IMR-90 (cell line): Measurements from ENCODE around the gene MYH7B. TPM values are rescaled to one million over a fixed set of nuclear protein-coding genes. Genes with fewer than 3 reads are reported as not detected.
A peak's percentile ranks its signal among the peaks of the same experiment; 100 is the strongest.

Source experiments
- ATAC-seq: fragments of 200-7000 bp; cut with Tn5 transposase; 2 replicates; pipeline ENCODE4 v1.9.1; 2020; ENCODE audit warnings: low read depth, mild to moderate bottlenecking, moderate library complexity
- BruUV-seq: library from RNA; stranded (reverse); fragments of 400-500 nt; replicated peaks from 2 replicates; lab custom pipeline; 2021; lab: Mats Ljungman, UMichigan
- CTCF ChIA-PET: fragments of 300-600 bp; formaldehyde crosslinking; extraction: SDS; loops from one replicate; lab custom pipeline; 2021; ENCODE audit warnings: antibody characterized with exemption; lab: Yijun Ruan, JAX
- POLR2A ChIA-PET: fragments of 300-600 bp; sonication (Branson Sonifier 250); formaldehyde crosslinking; loops from one replicate; lab custom pipeline; 2022; ENCODE audit warnings: antibody characterized with exemption; ENCODE audit not compliant: unreplicated experiment; lab: Charles Lee
- DNase-seq: peaks from one replicate; pipeline ENCODE4 v3.0.0; 2013
- H2AFZ ChIP-seq: replicated peaks from 2 replicates; pipeline ENCODE3; 2013; ENCODE audit warnings: low read length, mild to moderate bottlenecking; ENCODE audit not compliant: poor library complexity
- H2AK5ac ChIP-seq: 2 replicates; pipeline ENCODE4 v1.6.1; 2013; ENCODE audit warnings: low read depth, low read length, inconsistent platforms
- H2AK9ac ChIP-seq: replicated peaks from 2 replicates; pipeline ENCODE3; 2013; ENCODE audit warnings: mild to moderate bottlenecking, low read depth, low read length, moderate library complexity; ENCODE audit not compliant: poor library complexity
- H2BK120ac ChIP-seq: 2 replicates; pipeline ENCODE4 v1.6.1; 2013; ENCODE audit warnings: low read depth, low read length, inconsistent platforms
- H2BK15ac ChIP-seq: 3 replicates; pipeline ENCODE4 v1.6.1; 2013; ENCODE audit warnings: low read depth, low read length, inconsistent platforms
- H2BK20ac ChIP-seq: 2 replicates; pipeline ENCODE4 v1.6.1; 2013; ENCODE audit warnings: low read depth, mild to moderate bottlenecking, inconsistent platforms, low read length, moderate library complexity
- H2BK5ac ChIP-seq: 2 replicates; pipeline ENCODE4 v1.6.1; 2013; ENCODE audit warnings: mild to moderate bottlenecking, low read depth, low read length, inconsistent platforms; ENCODE audit not compliant: poor library complexity, severe bottlenecking
- H3K14ac ChIP-seq: replicated peaks from 2 replicates; pipeline ENCODE4 v1.6.1; 2013; ENCODE audit warnings: low read depth, low read length, inconsistent platforms
- H3K18ac ChIP-seq: 2 replicates; pipeline ENCODE4 v1.6.1; 2013; ENCODE audit warnings: low read depth, low read length, control low read depth
- H3K23ac ChIP-seq: 2 replicates; pipeline ENCODE4 v1.6.1; 2013; ENCODE audit warnings: low read depth, low read length, inconsistent platforms
- H3K27ac ChIP-seq: 2 replicates; pipeline ENCODE4 v1.5.1; 2013; ENCODE audit warnings: mild to moderate bottlenecking, control low read depth, low read length; ENCODE audit not compliant: insufficient read depth
- H3K27me3 ChIP-seq: 2 replicates; pipeline ENCODE4 v1.6.1; 2013; ENCODE audit warnings: low read length; ENCODE audit not compliant: control insufficient read depth, insufficient read depth
- H3K36me3 ChIP-seq: 2 replicates; pipeline ENCODE4 v1.6.1; 2013; ENCODE audit warnings: low read length, mixed read lengths; ENCODE audit not compliant: control insufficient read depth, insufficient read depth
- H3K4ac ChIP-seq: 2 replicates; pipeline ENCODE4 v1.6.1; 2013; ENCODE audit warnings: low read depth, low read length, inconsistent platforms
- H3K4me1 ChIP-seq: 2 replicates; pipeline ENCODE4 v1.6.1; 2013; ENCODE audit warnings: low read length, mixed read lengths; ENCODE audit not compliant: control insufficient read depth, insufficient read depth
- H3K4me2 ChIP-seq: 2 replicates; pipeline ENCODE4 v1.6.1; 2013; ENCODE audit warnings: low read depth, mild to moderate bottlenecking, control low read depth, low read length, moderate library complexity
- H3K4me3 ChIP-seq: 2 replicates; pipeline ENCODE4 v1.5.1; 2013; ENCODE audit warnings: low read depth, mild to moderate bottlenecking, control low read depth, low read length, moderate library complexity; ENCODE audit not compliant: insufficient read depth
- H3K56ac ChIP-seq: 2 replicates; pipeline ENCODE4 v1.6.1; 2013; ENCODE audit warnings: low read length, inconsistent platforms; ENCODE audit not compliant: insufficient read depth; ENCODE audit errors: extremely low read depth
- H3K79me1 ChIP-seq, 2 experiments: 2 replicates each; pipeline ENCODE4 v1.6.1; 2013; ENCODE audit warnings: low read length in 2 of 2, inconsistent platforms in 1 of 2, low read depth in 1 of 2
- H3K9ac ChIP-seq: 2 replicates; pipeline ENCODE4 v1.6.1; 2013; ENCODE audit warnings: low read depth, low read length, control low read depth
- H3K9me1 ChIP-seq: 2 replicates; pipeline ENCODE4 v1.6.1; 2013; ENCODE audit warnings: low read length, inconsistent platforms; ENCODE audit not compliant: insufficient read depth
- H3K9me3 ChIP-seq: 2 replicates; pipeline ENCODE4 v1.6.1; 2013; ENCODE audit warnings: low read length; ENCODE audit not compliant: control insufficient read depth, insufficient read depth
- H4K20me1 ChIP-seq: 2 replicates; pipeline ENCODE4 v1.6.1; 2013; ENCODE audit warnings: low read length, inconsistent platforms; ENCODE audit not compliant: insufficient read depth
- H4K5ac ChIP-seq: 2 replicates; pipeline ENCODE4 v1.6.1; 2013; ENCODE audit warnings: mild to moderate bottlenecking, low read depth, low read length, control low read depth
- H4K8ac ChIP-seq, 2 experiments: 2 replicates each; pipeline ENCODE4 v1.6.1; 2013; ENCODE audit warnings: low read depth in 2 of 2, low read length in 2 of 2, control low read depth in 1 of 2, inconsistent platforms in 1 of 2
- H4K91ac ChIP-seq: 2 replicates; pipeline ENCODE4 v1.6.1; 2013; ENCODE audit warnings: low read depth, low read length, inconsistent platforms; ENCODE audit not compliant: insufficient read depth
- BHLHE40 ChIP-seq: fragments of 150-350 bp; IDR thresholded peaks from 2 replicates; pipeline ENCODE4 v1.6.1; 2016; ENCODE audit warnings: mild to moderate bottlenecking, low read depth, low read length
- CEBPB ChIP-seq: IDR thresholded peaks from 2 replicates; pipeline ENCODE4 v1.6.1; 2012; ENCODE audit warnings: low read depth, low read length, improper control_type of control experiment
- CHD1 ChIP-seq: IDR thresholded peaks from 2 replicates; pipeline ENCODE4 v1.6.1; 2012; ENCODE audit warnings: low read depth, low read length, improper control_type of control experiment
- FOS ChIP-seq: fragments of 150-350 bp; IDR thresholded peaks from 2 replicates; pipeline ENCODE4 v1.6.1; 2016; ENCODE audit warnings: low read depth, low read length
- MAFK ChIP-seq: IDR thresholded peaks from 2 replicates; pipeline ENCODE4 v1.6.1; 2012; ENCODE audit warnings: low read depth, low read length, improper control_type of control experiment
- MXI1 ChIP-seq: IDR thresholded peaks from 2 replicates; pipeline ENCODE4 v1.6.1; 2012; ENCODE audit warnings: low read depth, mild to moderate bottlenecking, low read length, moderate library complexity, borderline replicate concordance
- NFE2L2 ChIP-seq: fragments of 150-350 bp; IDR thresholded peaks from 2 replicates; pipeline ENCODE4 v1.6.1; 2016; ENCODE audit warnings: low read depth, mild to moderate bottlenecking, low read length
- POLR2A ChIP-seq: IDR thresholded peaks from 2 replicates; pipeline ENCODE4 v1.6.1; 2012; ENCODE audit warnings: mild to moderate bottlenecking, low read depth, low read length
- RAD21 ChIP-seq: IDR thresholded peaks from 2 replicates; pipeline ENCODE4 v1.6.1; 2012; ENCODE audit warnings: low read length, improper control_type of control experiment
- RCOR1 ChIP-seq: IDR thresholded peaks from 2 replicates; pipeline ENCODE4 v1.6.1; 2012; ENCODE audit warnings: mild to moderate bottlenecking, low read length, improper control_type of control experiment; ENCODE audit not compliant: insufficient replicate concordance
- RFX5 ChIP-seq: IDR thresholded peaks from 2 replicates; pipeline ENCODE4 v1.8.0; 2012; ENCODE audit warnings: low read depth, mild to moderate bottlenecking, low read length, moderate library complexity
- SMC3 ChIP-seq: fragments of 150-350 bp; IDR thresholded peaks from 2 replicates; pipeline ENCODE4 v1.6.1; 2016; ENCODE audit warnings: low read depth, mild to moderate bottlenecking, antibody characterized with exemption, low read length, moderate library complexity
- USF2 ChIP-seq: fragments of 150-350 bp; IDR thresholded peaks from 2 replicates; pipeline ENCODE4 v1.6.1; 2017; ENCODE audit warnings: mild to moderate bottlenecking, antibody characterized with exemption, low read length, low read depth
- WGBS, 2 experiments: methylation state at CpG; one replicate each; pipeline versions ENCODE4 v1.1.5 to v1.1.7; 2013; ENCODE audit warnings: missing lambda C conversion rate in 2 of 2; ENCODE audit not compliant: insufficient read length in 1 of 2; ENCODE audit errors: extremely low coverage in 2 of 2; 5-methylcytosine and 5-hydroxymethylcytosine counted together
- dilution Hi-C: fragments of 300-500 bp; cut with HindIII; formaldehyde crosslinking; loops from one replicate; pipeline ENCODE4 v1.14.3; 2018; ENCODE audit warnings: low sequenced_read_pairs; ENCODE audit not compliant: unreplicated experiment
- in situ Hi-C: fragments of 300-500 bp; cut with MboI; formaldehyde crosslinking; loops from 3 replicates; pipeline ENCODE4 v1.14.3; 2019; ENCODE audit warnings: low sequenced_read_pairs, inconsistent platforms, mixed read lengths
- intact Hi-C: fragments of 100-400 bp; cut with micrococcal nuclease; formaldehyde crosslinking; loops from 2 replicates; pipeline ENCODE4 v1.10.0; 2022
- polyA plus RNA-seq, 3 experiments: library from polyadenylated mRNA; depleted of rRNA; stranded (reverse); fragments of >200 nt; gene quantifications; 2 replicates each; pipeline ENCODE4 v1.2.3, GENCODE V29; 2012; ENCODE audit warnings: low replicate concordance in 1 of 3
- total RNA-seq: library from RNA; depleted of rRNA; stranded (reverse); fragments of >200 nt; gene quantifications from 2 replicates; pipeline ENCODE4 v1.2.3, GENCODE V29; 2012
- TF ChIP-seq, protein P1 (sequence below): fragments of 150-350 bp; IDR thresholded peaks from 2 replicates; pipeline ENCODE4 v1.6.1; 2016; ENCODE audit warnings: low read depth, mild to moderate bottlenecking, low read length, moderate library complexity, borderline replicate concordance

MYH7B gene
- total and polyA plus RNA-seq, 2 of the 4 experiments (the other 2 are of a cell fraction): 0.09 TPM; not detected in 1

GRCh38 chr20:34997131-34997561 is 41.5 kb downstream of the MYH7B start:
- no TSS peak for BruUV-seq
- Histone ChIP-seq H3K4me2 (no peak overlapping the region), H4K20me1 (peaks cover 36% of the 10 kb centered on the region), H3K4me3 (no peak overlapping the region), H3K27me3 (no peaks in the 10 kb centered on the region), H2AK9ac (no peak overlapping the region), H3K79me1 (peaks cover 0 to 14% of the 10 kb centered on the region in 2 experiments; a peak in 2 of 4 replicates), H3K9ac (no peak overlapping the region), H3K14ac (no peak overlapping the region), H2BK15ac (no peak overlapping the region), H3K56ac (no peak overlapping the region), H4K8ac (no peak overlapping the region), H2AK5ac (no peak overlapping the region), H3K9me1 (no peaks in the 10 kb centered on the region), H2BK5ac (no peak overlapping the region), H2AFZ (no peak overlapping the region), H3K18ac (no peak overlapping the region), H3K9me3 (no peaks in the 10 kb centered on the region), H3K36me3 (peaks cover 79% of the 10 kb centered on the region), H3K27ac (no peak overlapping the region), H4K91ac (no peak overlapping the region), H3K4ac (no peak overlapping the region), H2BK20ac (no peak overlapping the region), H4K5ac (no peak overlapping the region), H3K23ac (no peak overlapping the region), H3K4me1 (no peaks in the 10 kb centered on the region), H2BK120ac (no peak overlapping the region)
- ChIA-PET POLR2A (interaction anchor here (0.5 kb wide), 1 partner anchor 107 kb away, joined by 3 read pairs; no protein-coding TSS in a partner anchor), CTCF (no interaction called here)
- in situ Hi-C loops: no loop called here
- 31% methylated on average over 28 of the region's 39 CpGs; no CpG with 5 or more reads in 1 of the 2 experiments for WGBS, 2 experiments
- no peak for TF ChIP-seq NFE2L2
- TF ChIP-seq, protein P1, sequence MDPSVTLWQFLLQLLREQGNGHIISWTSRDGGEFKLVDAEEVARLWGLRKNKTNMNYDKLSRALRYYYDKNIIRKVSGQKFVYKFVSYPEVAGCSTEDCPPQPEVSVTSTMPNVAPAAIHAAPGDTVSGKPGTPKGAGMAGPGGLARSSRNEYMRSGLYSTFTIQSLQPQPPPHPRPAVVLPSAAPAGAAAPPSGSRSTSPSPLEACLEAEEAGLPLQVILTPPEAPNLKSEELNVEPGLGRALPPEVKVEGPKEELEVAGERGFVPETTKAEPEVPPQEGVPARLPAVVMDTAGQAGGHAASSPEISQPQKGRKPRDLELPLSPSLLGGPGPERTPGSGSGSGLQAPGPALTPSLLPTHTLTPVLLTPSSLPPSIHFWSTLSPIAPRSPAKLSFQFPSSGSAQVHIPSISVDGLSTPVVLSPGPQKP: no peak
- no peak for TF ChIP-seq POLR2A
- no peak for TF ChIP-seq SMC3
- TF ChIP-seq FOS: no peak
- no peak for TF ChIP-seq RFX5
- no peak for TF ChIP-seq MXI1
- no peak for TF ChIP-seq RAD21
- TF ChIP-seq CEBPB: no peak
- TF ChIP-seq RCOR1: no peak
- no peak for TF ChIP-seq MAFK
- no peak for TF ChIP-seq CHD1
- TF ChIP-seq BHLHE40: no peak
- TF ChIP-seq USF2: no peak
- DNase-seq (peak; percentile 15), ATAC-seq (no peak)
- dilution Hi-C loops: no loop called here
- intact Hi-C loops: no loop called here
